Spleen (tissue), 11 donors: ENCODE data around the gene DKK3. TPM values are rescaled to one million over a fixed set of nuclear protein-coding genes. Genes with fewer than 3 reads are reported as not detected.
A peak's percentile ranks its signal among the peaks of the same experiment; 100 is the strongest.

ENCODE experiments used
- DNase-seq: peaks from one replicate; pipeline ENCODE4 v3.0.0-alpha.2; 2020
- H3K27ac ChIP-seq, 8 donors: fragments of 200-600 bp; sonication (generic) in 7 of 8; 1 replicate in 4 of 8; 2 replicates in 4 of 8; pipeline versions ENCODE4 v1.5.0 to v1.8.0; 2016 to 2021; ENCODE audit warnings: inconsistent platforms in 4 of 8, mild to moderate bottlenecking in 4 of 8, moderate library complexity in 1 of 8
- H3K27me3 ChIP-seq, 7 donors: fragments of 200-600 bp; sonication (generic) in 6 of 7; replicated peaks in 1 of 7; 1 replicate in 4 of 7; 2 replicates in 3 of 7; pipeline versions ENCODE4 v1.5.0 to v1.8.0; 2016 to 2021; ENCODE audit warnings: inconsistent platforms in 3 of 7, mild to moderate bottlenecking in 1 of 7
- H3K36me3 ChIP-seq, 6 donors: fragments of 200-600 bp; sonication (generic) in 5 of 6; 1 replicate in 4 of 6; 2 replicates in 2 of 6; pipeline versions ENCODE4 v1.5.0 to v1.8.0; 2016 to 2021; ENCODE audit warnings: inconsistent platforms in 2 of 6
- H3K4me1 ChIP-seq, 6 donors: fragments of 200-600 bp; sonication (generic) in 5 of 6; 1 replicate in 3 of 6; 2 replicates in 3 of 6; pipeline versions ENCODE4 v1.5.0 to v1.8.0; 2016 to 2021; ENCODE audit warnings: inconsistent platforms in 3 of 6
- H3K4me3 ChIP-seq, 8 donors: fragments of 200-600 bp; sonication (generic) in 7 of 8; 1 replicate in 4 of 8; 2 replicates in 4 of 8; pipeline versions ENCODE4 v1.5.0 to v1.8.0; 2016 to 2021; ENCODE audit warnings: inconsistent platforms in 4 of 8, mild to moderate bottlenecking in 4 of 8, moderate library complexity in 2 of 8
- H3K9me3 ChIP-seq, 8 donors: fragments of 200-600 bp; sonication (generic) in 7 of 8; 1 replicate in 4 of 8; 2 replicates in 4 of 8; pipeline versions ENCODE4 v1.5.0 to v1.8.0; 2016 to 2021; ENCODE audit warnings: inconsistent platforms in 4 of 8
- POLR2A ChIP-seq, 3 donors: fragments of 450-650 bp; IDR thresholded peaks; one replicate each; pipeline ENCODE4 v1.5.1; 2017; ENCODE audit warnings: antibody characterized with exemption in 3 of 3, mild to moderate bottlenecking in 1 of 3
- POLR2AphosphoS5 ChIP-seq, 3 donors: sonication (generic); formaldehyde crosslinking; IDR thresholded peaks; one replicate each; pipeline ENCODE4 v1.5.1; 2017; ENCODE audit warnings: antibody characterized with exemption in 3 of 3
- WGBS, 5 donors: extraction: QIAGEN DNeasy Blood & Tissue Kit in 3 of 5; methylation state at CpG; one replicate each; pipeline versions ENCODE4 v1.1.5 to v1.1.7; 2013 to 2018; 5-methylcytosine and 5-hydroxymethylcytosine counted together
- intact Hi-C: fragments of 100-400 bp; cut with DNase I; formaldehyde crosslinking; loops from one replicate; pipeline ENCODE4 v1.15.0; 2023; ENCODE audit warnings: low total_unique reads
- polyA plus RNA-seq, 3 donors: library from polyadenylated mRNA; stranded (reverse); fragments of 200-250 nt; gene quantifications; one replicate each; pipeline ENCODE4 v1.2.1, GENCODE V29; 2013
- total RNA-seq, 7 donors: library from RNA; depleted of rRNA in 3 of 7; stranded (reverse); fragments of >200 nt in 3 of 7; fragmentation: NEBNext Ultra II Directional in 4 of 7; extraction: Animal tissue kit (Norgen Biotek cat#: 25700) in 4 of 7; gene quantifications; one replicate each; pipeline versions ENCODE4 v1.1.0 to v1.2.1, GENCODE V29; 2016 to 2021
- TF ChIP-seq, protein P1 (sequence below), 11 experiments: fragments of 200-600 bp in 7 of 11; fragments of 450-650 bp in 4 of 11; sonication (generic) in 4 of 11; IDR thresholded peaks in 8 of 11; conservative IDR thresholded peaks in 3 of 11; 1 replicate in 7 of 11; 2 replicates in 4 of 11; pipeline versions ENCODE4 v1.4.0 to v1.8.0; 2016 to 2021; ENCODE audit warnings: antibody characterized with exemption in 11 of 11, inconsistent platforms in 4 of 11, mild to moderate bottlenecking in 1 of 11
- donor health status: healthy with polysubstance abuse.
- donor health status: DM: no; HTN: no; CAD: no; lungs with moderate emphysema.
- donor health status: DM: no; HTN: no; CAD: no.
- donor health status: Bipolar disorder and iron deficiency.
- donor health status: healthy.
- donor health status: DM: no; HTN: no; CAD: no.
- donor health status: DM: yes; HTN: yes; CAD: no.

The DKK3 gene
- total and polyA plus RNA-seq, 10 donors, result 8.6 to 111 (median 45.9) TPM

DNA sequence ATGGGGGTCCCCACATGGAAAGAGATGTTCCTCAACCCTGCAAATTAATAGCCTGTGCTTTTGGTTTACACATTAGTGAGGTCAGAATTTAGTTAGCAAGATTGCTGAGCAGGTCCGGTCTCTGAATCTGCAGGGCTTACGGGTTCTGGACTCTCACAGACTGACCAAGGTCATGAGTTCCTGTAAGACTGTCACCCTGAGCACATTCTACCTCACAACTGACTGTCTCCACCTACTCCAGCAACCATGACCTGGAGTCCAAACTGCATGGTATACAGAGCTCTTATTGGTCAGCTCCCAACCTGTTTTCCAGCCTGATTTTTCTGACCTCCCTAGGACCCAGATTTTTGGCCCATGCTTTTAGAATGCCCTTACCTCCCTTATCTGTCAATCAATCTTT, 28.2 kb downstream of the DKK3 start:
- peak overlapping the region in 5 of 8 donors; percentile 35 to 70 (median 44) for H3K27ac ChIP-seq
- WGBS, 5 donors, result 88 to 100% (median 97%) methylated on average over 2 of the region's 2 CpGs
- no peak for TF ChIP-seq POLR2A (IDR thresholded peaks at IDR 0.05)

DNA sequence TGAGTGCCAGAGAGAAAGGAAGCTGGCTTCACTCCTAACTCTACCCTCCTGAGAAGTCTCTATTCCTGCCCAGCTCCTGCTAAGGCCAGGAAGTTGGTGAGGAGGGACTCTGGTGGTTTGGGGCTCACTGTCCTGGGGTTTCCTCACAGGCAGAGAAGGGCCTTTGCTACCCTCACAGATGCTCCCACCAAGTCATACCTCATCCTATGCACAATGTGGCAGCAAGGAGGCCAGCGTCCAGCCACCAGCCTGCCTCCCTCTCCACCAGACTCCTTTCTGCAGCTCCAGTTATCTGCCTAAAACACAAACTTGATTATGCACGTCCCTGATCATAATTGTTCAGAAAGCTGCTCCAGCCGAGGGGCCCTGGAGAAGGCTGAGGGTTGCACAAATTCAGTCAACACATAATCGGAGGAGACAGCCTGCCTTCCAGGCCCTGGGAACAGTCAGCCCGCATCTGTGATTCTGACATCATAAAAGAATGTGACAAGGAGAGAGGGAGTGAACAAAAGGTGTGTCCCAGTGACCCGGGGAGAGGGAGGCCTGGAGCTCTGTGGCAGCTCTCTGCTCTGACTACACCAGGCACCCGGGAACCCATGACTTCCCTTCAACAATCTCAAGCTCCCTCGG, 28.8 kb downstream of the DKK3 start:
- DNase-seq, result no peak
- H3K4me1 ChIP-seq, result peaks cover 9 to 54% (median 25%) of the 10 kb centered on the region in 6 donors
- intact Hi-C loops, result no loop called here

More for the DNA sequence above, 28.2 kb downstream of the DKK3 start:
- Histone ChIP-seq H3K4me3 (no peak overlapping the region), H3K4me1 (peaks cover 9 to 50% (median 27%) of the 10 kb centered on the region in 6 donors), H3K9me3 (no peaks in the 10 kb centered on the region), H3K27me3 (no peaks in the 10 kb centered on the region), H3K36me3 (no peaks in the 10 kb centered on the region)
- no peak for DNase-seq
- intact Hi-C loops, result no loop called here

GRCh38 chr11:11978792-11979487, 29.5 kb downstream of the DKK3 start:
- peaks cover 9 to 61% (median 23%) of the 10 kb centered on the region in 6 donors for H3K4me1 ChIP-seq
- DNase-seq, result peak; percentile 33
- H3K27ac ChIP-seq, result peak overlapping the region in 7 of 8 donors; percentile 35 to 70 (median 40)
- no peaks in the 10 kb centered on the region for H3K9me3 ChIP-seq
- TF ChIP-seq, protein P1, sequence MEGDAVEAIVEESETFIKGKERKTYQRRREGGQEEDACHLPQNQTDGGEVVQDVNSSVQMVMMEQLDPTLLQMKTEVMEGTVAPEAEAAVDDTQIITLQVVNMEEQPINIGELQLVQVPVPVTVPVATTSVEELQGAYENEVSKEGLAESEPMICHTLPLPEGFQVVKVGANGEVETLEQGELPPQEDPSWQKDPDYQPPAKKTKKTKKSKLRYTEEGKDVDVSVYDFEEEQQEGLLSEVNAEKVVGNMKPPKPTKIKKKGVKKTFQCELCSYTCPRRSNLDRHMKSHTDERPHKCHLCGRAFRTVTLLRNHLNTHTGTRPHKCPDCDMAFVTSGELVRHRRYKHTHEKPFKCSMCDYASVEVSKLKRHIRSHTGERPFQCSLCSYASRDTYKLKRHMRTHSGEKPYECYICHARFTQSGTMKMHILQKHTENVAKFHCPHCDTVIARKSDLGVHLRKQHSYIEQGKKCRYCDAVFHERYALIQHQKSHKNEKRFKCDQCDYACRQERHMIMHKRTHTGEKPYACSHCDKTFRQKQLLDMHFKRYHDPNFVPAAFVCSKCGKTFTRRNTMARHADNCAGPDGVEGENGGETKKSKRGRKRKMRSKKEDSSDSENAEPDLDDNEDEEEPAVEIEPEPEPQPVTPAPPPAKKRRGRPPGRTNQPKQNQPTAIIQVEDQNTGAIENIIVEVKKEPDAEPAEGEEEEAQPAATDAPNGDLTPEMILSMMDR (IDR thresholded peaks at IDR 0.05 in 8 of 11, conservative IDR thresholded peaks at IDR 0.05 in 3 of 11), result no peak
- TF ChIP-seq POLR2AphosphoS5 (IDR thresholded peaks at IDR 0.05) (no peak), POLR2A (IDR thresholded peaks at IDR 0.05) (no peak)
- WGBS, 5 donors, result 60 to 79% (median 67%) methylated on average over 6 to 13 of the region's 13 CpGs
- intact Hi-C loops, result no loop called here
- H3K4me3 ChIP-seq, result no peak overlapping the region
- H3K36me3 ChIP-seq, result no peaks in the 10 kb centered on the region
- no peaks in the 10 kb centered on the region for H3K27me3 ChIP-seq

More for the DNA sequence above, 28.8 kb downstream of the DKK3 start:
- WGBS, 5 donors, result 62 to 87% (median 76%) methylated on average over 8 of the region's 8 CpGs
- TF ChIP-seq, protein P1 (IDR thresholded peaks at IDR 0.05 in 8 of 11, conservative IDR thresholded peaks at IDR 0.05 in 3 of 11), result no peak
- no peak for TF ChIP-seq POLR2AphosphoS5 (IDR thresholded peaks at IDR 0.05)
- TF ChIP-seq POLR2A (IDR thresholded peaks at IDR 0.05), result no peak
- Histone ChIP-seq H3K4me3 (no peak overlapping the region), H3K36me3 (no peaks in the 10 kb centered on the region), H3K27ac (peak overlapping the region in 6 of 8 donors; percentile 35 to 70 (median 42)), H3K9me3 (no peaks in the 10 kb centered on the region), H3K27me3 (no peaks in the 10 kb centered on the region)

DNA sequence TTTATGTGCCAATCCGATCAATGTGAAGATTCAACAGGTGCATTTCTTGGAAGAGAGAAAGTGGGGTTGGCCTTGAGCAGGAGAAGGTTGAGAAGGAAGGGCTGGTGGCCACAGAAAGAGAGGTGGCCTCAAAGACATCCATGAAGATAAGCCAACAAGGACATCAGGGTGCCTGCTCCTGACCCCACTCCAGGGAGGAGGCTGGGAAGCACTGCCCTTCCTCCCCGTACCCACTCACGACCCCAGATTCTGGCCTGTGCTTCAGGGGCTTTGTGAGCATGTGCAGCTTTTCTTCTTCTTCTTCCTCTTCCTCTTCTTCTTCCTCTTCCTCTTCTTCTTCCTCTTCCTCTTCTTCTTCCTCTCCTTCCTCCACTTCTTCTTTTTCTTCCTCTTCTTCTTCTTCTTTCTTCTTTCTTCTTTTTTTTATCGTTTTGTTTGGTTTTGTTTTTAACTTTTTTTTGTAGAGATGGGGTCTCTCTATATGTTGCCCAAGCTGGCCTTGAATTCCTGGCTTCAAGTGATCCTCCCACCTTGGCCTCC, 30.3 kb downstream of the DKK3 start:
- intact Hi-C loops, result no loop called here
- Histone ChIP-seq H3K27ac (peak overlapping the region in 3 of 8 donors; percentile 55 to 70 (median 60)), H3K4me3 (no peak overlapping the region)

More for the DNA sequence above, 30.3 kb downstream of the DKK3 start:
- peaks cover 9 to 68% (median 23%) of the 10 kb centered on the region in 6 donors for H3K4me1 ChIP-seq
- no peaks in the 10 kb centered on the region for H3K27me3 ChIP-seq
- TF ChIP-seq POLR2AphosphoS5 (IDR thresholded peaks at IDR 0.05) (no peak), POLR2A (IDR thresholded peaks at IDR 0.05) (no peak)
- H3K9me3 ChIP-seq, result no peaks in the 10 kb centered on the region
- 78 to 85% (median 84%) methylated on average over 4 of the region's 4 CpGs for WGBS, 5 donors
- DNase-seq, result no peak
- no peaks in the 10 kb centered on the region for H3K36me3 ChIP-seq
